GM06990 (cell line): Measurements from ENCODE around the gene EVA1C.

Experiments used
- DNase-seq: peaks from one replicate; pipeline ENCODE4 v3.0.0-alpha.2; 2011; ENCODE audit not compliant: insufficient read length; ENCODE audit errors: extremely low read depth
- H3K27me3 ChIP-seq: replicated peaks from 2 replicates; pipeline ENCODE4 v1.6.0; 2011; ENCODE audit warnings: low read length; ENCODE audit not compliant: control insufficient read depth, insufficient read depth
- H3K36me3 ChIP-seq: 2 replicates; pipeline ENCODE4 v1.5.1; 2011; ENCODE audit warnings: low read length; ENCODE audit not compliant: control insufficient read depth, insufficient read depth
- H3K4me3 ChIP-seq: replicated peaks from 2 replicates; pipeline ENCODE4 v1.5.1; 2011; ENCODE audit warnings: low read depth, mild to moderate bottlenecking, control low read depth, low read length
- TF ChIP-seq, protein P1 (sequence below): IDR thresholded peaks from 2 replicates; pipeline ENCODE4 v1.5.1; 2011; ENCODE audit warnings: low read length, control low read depth, mild to moderate bottlenecking, inconsistent platforms; ENCODE audit not compliant: insufficient read depth, poor library complexity, severe bottlenecking

The EVA1C gene

DNA sequence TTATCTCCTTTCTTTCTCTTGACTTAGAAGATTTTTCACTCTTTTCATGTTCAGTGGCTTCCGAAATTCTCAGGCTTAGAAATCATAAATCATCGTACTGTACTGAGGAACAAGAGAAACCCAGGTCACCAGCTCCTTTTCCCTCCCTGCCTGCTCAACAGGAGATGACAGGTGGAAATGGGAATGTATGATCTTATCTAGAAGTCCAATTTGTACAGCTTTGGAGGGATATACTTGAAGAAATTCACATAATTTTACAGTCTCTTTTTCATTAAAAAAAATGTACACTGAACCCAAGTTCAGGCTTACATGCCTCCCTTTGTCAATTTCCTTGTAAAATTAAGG lies 11.7 kb downstream of the EVA1C start:
- Histone ChIP-seq H3K36me3 (no peaks in the 10 kb centered on the region), H3K4me3 (no peak overlapping the region), H3K27me3 (no peaks in the 10 kb centered on the region; the same call in 1 of the 2 replicates)
- TF ChIP-seq, protein P1, sequence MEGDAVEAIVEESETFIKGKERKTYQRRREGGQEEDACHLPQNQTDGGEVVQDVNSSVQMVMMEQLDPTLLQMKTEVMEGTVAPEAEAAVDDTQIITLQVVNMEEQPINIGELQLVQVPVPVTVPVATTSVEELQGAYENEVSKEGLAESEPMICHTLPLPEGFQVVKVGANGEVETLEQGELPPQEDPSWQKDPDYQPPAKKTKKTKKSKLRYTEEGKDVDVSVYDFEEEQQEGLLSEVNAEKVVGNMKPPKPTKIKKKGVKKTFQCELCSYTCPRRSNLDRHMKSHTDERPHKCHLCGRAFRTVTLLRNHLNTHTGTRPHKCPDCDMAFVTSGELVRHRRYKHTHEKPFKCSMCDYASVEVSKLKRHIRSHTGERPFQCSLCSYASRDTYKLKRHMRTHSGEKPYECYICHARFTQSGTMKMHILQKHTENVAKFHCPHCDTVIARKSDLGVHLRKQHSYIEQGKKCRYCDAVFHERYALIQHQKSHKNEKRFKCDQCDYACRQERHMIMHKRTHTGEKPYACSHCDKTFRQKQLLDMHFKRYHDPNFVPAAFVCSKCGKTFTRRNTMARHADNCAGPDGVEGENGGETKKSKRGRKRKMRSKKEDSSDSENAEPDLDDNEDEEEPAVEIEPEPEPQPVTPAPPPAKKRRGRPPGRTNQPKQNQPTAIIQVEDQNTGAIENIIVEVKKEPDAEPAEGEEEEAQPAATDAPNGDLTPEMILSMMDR, result no peak
- no peak for DNase-seq

DNA sequence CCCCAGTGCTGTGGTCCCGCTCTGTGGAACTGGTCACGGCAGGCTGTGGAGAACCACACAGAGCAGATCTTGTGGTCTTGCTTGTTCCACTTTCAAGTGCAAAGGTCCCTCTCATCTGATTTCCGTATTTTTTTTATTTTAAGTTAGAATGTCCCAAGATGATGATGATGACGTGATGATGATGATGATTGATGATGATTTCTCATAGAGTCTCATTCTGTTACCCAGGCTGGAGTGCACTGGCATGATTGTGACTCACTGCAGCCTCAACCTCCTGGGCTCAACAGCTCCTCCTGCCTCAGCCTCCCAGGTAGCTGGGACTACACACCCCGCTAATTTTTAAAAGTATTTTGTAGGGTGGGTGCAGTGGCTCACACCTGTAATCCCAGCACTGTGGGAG lies 12.2 kb downstream of the EVA1C start:
- no peak for DNase-seq
- Histone ChIP-seq H3K4me3 (no peak overlapping the region), H3K27me3 (no peaks in the 10 kb centered on the region; the same call in 1 of the 2 replicates), H3K36me3 (no peaks in the 10 kb centered on the region)
- TF ChIP-seq, protein P1, result no peak

DNA sequence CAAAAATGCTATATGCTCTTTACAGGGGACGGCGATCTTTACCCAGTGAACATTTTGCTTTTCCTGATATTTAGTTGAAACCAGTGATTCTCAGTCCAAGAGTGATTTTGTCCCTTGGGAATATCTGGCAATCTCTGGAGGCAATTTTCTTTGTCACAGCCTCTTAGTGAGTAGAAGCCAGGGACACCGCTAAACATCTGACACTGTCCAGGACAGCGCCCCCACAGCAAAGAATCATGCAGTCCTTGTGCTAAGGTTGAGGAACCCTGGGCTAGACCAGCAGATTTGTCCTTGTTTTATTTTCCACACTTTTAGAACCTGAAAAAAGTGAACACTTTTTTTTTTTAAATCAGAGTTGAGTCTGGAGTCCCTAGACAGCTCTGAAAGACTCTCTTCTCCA lies 13.1 kb downstream of the EVA1C start:
- Histone ChIP-seq H3K4me3 (no peak overlapping the region), H3K36me3 (no peaks in the 10 kb centered on the region), H3K27me3 (no peaks in the 10 kb centered on the region; the same call in 1 of the 2 replicates)
- TF ChIP-seq, protein P1, result no peak
- DNase-seq, result no peak

DNA sequence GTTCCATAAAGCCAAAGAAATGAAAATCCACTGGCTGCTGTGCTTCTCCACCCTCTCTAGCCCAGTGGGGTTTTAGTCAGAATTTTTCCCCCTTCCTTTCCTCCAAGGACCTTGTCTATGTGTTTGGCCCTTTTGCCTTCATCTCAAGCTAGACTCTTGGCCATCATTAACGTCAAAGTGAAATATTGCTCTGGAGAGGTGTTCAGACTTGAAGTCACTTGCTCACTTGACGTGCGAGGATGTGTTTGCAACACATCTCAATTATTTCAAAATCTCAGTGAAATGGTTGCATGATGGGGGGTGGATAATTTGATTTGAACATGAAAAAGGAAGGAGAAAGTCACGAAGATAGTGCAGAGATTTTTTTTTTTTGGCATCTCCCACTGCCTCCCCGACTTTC lies 13.6 kb downstream of the EVA1C start:
- Histone ChIP-seq H3K27me3 (no peaks in the 10 kb centered on the region; the same call in 1 of the 2 replicates), H3K4me3 (no peak overlapping the region), H3K36me3 (no peaks in the 10 kb centered on the region)
- no peak for DNase-seq
- TF ChIP-seq, protein P1, result no peak

DNA sequence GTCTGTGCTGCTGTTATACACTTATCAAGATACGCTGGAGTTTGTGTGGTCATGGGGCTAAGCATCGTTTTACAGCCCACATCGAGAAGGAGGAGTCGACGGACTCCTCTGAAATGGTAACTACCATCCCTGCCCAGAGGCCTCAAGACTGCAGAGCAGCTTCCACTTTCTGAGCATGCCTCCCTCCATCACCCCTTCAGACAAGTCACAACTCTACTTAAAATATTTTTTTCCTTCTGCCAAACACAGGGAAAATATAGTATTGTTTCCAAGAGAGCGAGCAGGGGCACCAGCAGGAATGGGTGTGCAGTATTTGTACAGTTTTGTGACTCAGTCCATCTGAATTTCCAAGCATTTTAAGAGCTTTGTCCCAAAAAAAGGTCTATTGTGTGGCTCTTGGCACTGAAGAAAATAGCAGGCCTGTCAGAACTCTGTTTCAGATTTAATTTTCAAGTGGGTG lies 14.1 kb downstream of the EVA1C start:
- DNase-seq, result no peak
- TF ChIP-seq, protein P1, result no peak
- Histone ChIP-seq H3K27me3 (no peaks in the 10 kb centered on the region; the same call in 1 of the 2 replicates), H3K36me3 (no peaks in the 10 kb centered on the region), H3K4me3 (no peak overlapping the region)
